ENCODE results near the gene PEAK3.

The PEAK3 gene

DNA sequence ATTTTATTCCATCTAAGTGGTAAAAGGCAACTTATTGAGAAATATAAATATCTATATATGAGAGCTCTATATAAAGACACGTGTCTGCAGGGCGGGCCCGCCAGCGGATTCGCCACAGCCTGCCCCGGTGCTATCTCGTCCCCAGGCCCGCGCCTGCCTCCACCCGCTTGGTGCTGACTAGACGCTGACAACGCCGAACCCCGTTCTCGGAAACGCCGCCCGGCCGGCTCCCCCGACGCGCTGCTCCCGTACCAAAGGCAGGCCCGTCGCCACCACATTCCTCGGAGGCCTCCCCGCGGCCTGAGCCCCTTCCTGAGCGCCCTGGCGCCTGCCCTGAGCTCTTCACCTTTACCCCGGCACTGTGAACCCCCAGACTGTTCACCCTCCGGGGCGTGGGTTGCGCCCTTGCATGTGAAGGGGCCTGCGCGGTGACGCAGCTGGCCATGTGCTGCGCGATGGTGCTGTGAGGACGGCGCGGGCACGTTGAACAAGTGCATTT is 51.9 kb downstream of the PEAK3 start:
- no peak for DNase-seq (ENCODE audit: low read depth, low spot score)
- ChIA-PET CTCF (interaction anchor here (0.7 to 2.6 kb wide), 6 partner anchors 8 to 194 kb away, joined by 3 to 10 read pairs (median 6); no protein-coding TSS in a partner anchor), POLR2A (interaction anchor here (0.5 to 1.5 kb wide), 4 partner anchors 15 to 236 kb away, joined by 3 to 5 read pairs (median 4); partner anchors contain the start of gene AP3D1)
- TF ChIP-seq, protein P1, sequence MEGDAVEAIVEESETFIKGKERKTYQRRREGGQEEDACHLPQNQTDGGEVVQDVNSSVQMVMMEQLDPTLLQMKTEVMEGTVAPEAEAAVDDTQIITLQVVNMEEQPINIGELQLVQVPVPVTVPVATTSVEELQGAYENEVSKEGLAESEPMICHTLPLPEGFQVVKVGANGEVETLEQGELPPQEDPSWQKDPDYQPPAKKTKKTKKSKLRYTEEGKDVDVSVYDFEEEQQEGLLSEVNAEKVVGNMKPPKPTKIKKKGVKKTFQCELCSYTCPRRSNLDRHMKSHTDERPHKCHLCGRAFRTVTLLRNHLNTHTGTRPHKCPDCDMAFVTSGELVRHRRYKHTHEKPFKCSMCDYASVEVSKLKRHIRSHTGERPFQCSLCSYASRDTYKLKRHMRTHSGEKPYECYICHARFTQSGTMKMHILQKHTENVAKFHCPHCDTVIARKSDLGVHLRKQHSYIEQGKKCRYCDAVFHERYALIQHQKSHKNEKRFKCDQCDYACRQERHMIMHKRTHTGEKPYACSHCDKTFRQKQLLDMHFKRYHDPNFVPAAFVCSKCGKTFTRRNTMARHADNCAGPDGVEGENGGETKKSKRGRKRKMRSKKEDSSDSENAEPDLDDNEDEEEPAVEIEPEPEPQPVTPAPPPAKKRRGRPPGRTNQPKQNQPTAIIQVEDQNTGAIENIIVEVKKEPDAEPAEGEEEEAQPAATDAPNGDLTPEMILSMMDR (IDR thresholded peaks at IDR 0.05; ENCODE audit: insufficient read depth, low read length, missing control alignments) = no peak
- no peak overlapping the region for H3K4me3 ChIP-seq (ENCODE audit: low read depth, low read length)

DNA sequence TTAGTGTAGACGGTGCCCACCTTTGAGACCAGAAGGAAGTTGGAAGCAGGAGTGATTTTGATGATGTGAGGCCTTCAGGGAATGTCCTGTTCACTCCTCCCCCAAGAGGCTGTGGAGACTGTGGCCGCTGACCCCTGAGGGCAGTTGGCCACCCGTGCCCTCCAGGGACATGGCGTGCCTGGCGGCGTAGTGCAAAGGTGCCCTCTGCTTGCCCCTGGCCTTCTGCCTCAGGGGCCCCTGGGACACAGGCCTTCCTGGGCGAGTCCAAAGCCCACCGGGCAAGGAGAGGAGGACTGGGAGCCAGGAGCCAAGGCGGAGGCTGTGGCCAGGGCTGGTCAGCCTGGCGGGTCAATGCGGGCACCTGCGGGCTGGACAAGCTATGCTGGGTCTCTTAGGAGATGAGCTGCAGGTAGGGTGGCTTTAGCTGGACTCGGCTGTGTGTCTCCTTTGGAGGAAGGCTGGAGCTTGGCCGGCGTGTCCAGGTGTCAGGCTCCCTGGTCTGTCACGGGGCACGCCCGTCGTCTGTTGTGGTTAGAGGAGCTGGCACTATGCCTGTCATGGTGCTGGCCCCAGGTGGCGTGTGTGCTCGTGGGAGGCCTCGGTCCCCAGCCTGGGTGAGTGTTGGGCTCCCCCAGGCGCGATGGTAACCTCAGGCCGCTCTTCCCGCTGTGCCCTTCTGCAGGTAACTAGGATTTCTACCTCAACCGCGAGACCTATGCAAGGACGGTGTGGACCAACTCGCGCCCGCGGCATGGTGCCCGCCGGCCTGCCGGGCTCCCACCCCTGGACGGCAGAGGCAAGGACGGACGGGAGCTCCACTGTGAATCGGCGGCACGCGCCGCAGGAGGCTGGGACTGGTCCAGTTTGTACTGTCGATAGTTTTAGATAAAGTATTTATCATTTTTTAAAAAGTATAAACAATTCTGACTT is 52.6 kb downstream of the PEAK3 start:
- TF ChIP-seq, protein P1 (IDR thresholded peaks at IDR 0.05; ENCODE audit: insufficient read depth, low read length, missing control alignments) = no peak
- CTCF ChIA-PET = interaction anchor here (0.7 to 2.6 kb wide), 7 partner anchors 8 to 195 kb away, joined by 3 to 10 read pairs (median 5); no protein-coding TSS in a partner anchor
- H3K4me3 ChIP-seq (ENCODE audit: low read depth, low read length) = no peak overlapping the region
- POLR2A ChIA-PET = interaction anchor here (0.5 to 1.5 kb wide), 5 partner anchors 9 to 237 kb away, joined by 3 to 5 read pairs (median 3); partner anchors contain the start of gene AP3D1
- no peak for DNase-seq (ENCODE audit: low read depth, low spot score)

DNA sequence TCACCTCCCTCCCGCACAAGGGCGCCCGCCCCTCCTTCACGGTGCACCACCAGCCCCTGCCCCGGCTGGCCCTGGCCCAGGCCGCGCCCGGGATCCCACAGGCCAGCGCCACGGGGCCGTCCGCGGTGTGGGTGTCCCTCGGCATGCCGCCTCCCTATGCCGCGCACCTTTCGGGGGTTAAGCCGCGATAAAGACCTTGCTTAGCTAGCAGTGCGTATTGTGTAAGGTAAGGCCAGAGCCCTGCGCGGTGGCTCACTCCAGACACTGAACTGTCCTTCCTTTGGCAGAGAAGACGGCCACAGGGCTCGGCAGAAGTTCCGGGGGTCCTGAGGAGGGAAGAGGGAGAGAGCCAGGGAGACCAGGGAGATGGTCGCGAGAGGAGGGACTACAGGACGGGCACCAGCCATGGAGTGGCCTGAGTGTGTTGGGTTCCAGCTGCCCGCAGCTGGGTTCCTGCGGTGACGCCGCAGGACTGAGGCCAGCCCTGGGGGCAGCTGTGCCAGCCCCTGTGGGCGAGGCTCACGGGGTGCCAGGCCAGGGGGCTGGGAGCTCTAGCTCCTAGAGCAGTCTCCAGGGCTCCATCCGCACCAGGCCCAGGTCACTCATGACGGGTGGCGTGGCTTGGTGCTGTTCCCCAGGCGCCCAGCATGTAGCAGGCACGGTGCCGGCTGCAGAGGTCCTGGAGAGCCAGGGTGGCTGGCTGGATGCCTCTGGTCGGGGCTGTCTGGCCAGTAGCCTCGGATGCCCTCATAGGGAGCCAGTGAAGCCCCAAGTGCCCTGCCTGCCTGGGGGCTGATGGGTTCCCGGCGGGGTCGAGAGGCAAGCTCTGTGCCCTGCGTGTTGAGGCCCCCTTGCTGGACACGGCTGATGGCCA is 53.6 kb downstream of the PEAK3 start:
- TF ChIP-seq, protein P1 (IDR thresholded peaks at IDR 0.05; ENCODE audit: insufficient read depth, low read length, missing control alignments) = no peak
- no peak overlapping the region for H3K4me3 ChIP-seq (ENCODE audit: low read depth, low read length)
- POLR2A ChIA-PET = interaction anchor here (1.0 kb wide), 2 partner anchors 10 to 33 kb away, joined by 3 to 4 read pairs; no protein-coding TSS in a partner anchor
- CTCF ChIA-PET = interaction anchor here (1.2 to 2.3 kb wide), 2 partner anchors 42 to 72 kb away, joined by 5 to 9 read pairs; no protein-coding TSS in a partner anchor
- no peak for DNase-seq (ENCODE audit: low read depth, low spot score)

DNA sequence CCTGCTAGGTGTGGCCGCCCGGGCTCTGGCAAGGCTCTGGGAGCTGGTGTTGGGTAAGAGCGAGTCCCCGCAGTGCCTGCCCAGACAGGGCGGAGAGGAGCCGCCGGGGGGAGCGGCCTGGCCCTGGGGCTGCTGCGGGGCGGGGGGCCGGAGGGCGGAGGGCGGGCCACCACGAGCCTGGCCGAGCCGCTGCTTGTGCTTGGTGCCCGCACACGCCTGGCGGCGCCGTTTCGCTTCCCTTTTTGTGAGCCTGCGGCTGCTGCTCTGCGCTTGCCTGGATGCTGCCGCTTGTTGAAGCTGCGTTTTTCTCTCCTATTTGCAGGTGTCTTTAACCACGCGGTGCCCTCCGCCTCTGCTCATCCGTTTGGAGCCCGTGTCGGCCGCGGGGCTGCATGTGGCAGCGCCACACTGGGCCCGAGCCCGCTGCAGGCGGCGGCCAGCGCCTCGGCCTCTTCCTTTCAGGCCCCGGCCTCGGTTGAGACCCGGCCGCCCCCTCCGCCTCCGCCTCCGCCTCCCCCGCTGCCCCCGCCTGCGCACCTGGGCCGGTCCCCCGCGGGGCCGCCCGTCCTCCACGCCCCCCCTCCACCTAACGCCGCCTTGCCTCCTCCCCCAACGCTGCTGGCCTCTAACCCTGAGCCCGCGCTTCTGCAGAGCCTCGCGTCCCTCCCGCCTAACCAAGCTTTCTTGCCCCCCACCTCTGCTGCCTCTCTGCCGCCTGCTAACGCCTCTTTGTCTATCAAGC is 54.4 kb downstream of the PEAK3 start:
- H3K4me3 ChIP-seq (ENCODE audit: low read depth, low read length) = no peak overlapping the region
- ChIA-PET POLR2A (interaction anchor here (1.0 kb wide), 1 partner anchor 32 kb away, joined by 4 read pairs; no protein-coding TSS in a partner anchor), CTCF (no interaction called here)
- TF ChIP-seq, protein P1 (IDR thresholded peaks at IDR 0.05; ENCODE audit: insufficient read depth, low read length, missing control alignments) = no peak
- no peak for DNase-seq (ENCODE audit: low read depth, low spot score)

DNA sequence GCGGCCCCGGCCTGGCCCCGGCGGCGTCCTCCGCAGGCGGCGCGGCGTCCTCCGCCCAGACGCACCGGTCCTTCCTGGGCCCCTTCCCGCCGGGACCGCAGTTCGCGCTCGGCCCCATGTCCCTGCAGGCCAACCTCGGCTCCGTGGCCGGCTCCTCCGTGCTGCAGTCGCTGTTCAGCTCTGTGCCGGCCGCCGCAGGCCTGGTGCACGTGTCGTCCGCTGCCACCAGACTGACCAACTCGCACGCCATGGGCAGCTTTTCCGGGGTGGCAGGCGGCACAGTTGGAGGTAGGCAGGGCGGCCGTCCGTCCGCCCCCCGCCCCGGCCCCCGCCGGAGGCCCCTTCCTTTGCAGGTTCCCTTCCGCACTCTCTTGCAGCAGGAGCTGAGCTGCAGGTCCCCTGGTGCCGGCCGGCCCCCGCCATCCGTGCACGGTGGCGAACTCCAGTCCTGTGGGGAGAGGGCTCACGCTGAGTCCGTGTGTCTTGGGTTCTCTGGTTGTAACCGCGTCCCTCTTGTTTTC is 55.1 kb downstream of the PEAK3 start:
- POLR2A ChIA-PET = interaction anchor here (1.1 kb wide), 1 partner anchor 11 kb away, joined by 3 read pairs; no protein-coding TSS in a partner anchor
- CTCF ChIA-PET = interaction anchor here (1.3 kb wide), 1 partner anchor 71 kb away, joined by 4 read pairs; no protein-coding TSS in a partner anchor
- TF ChIP-seq, protein P1 (IDR thresholded peaks at IDR 0.05; ENCODE audit: insufficient read depth, low read length, missing control alignments) = no peak
- no peak for DNase-seq (ENCODE audit: low read depth, low spot score)
- H3K4me3 ChIP-seq (ENCODE audit: low read depth, low read length) = no peak overlapping the region
